Suprapubic skin (tissue), 4 donors: ENCODE results near the gene NPDC1.

Experiments used
- EP300 ChIP-seq: sonication (generic); formaldehyde crosslinking; IDR thresholded peaks from one replicate; pipeline ENCODE4 v1.6.1; 2017; ENCODE audit warnings: antibody characterized with exemption
- POLR2A ChIP-seq, 2 donors: fragments of 450-650 bp; IDR thresholded peaks; one replicate each; pipeline ENCODE4 v1.6.1; 2017; ENCODE audit warnings: antibody characterized with exemption in 2 of 2, mild to moderate bottlenecking in 2 of 2, moderate library complexity in 2 of 2
- POLR2AphosphoS5 ChIP-seq, 3 donors: sonication (generic); formaldehyde crosslinking; IDR thresholded peaks; one replicate each; pipeline ENCODE4 v1.6.1; 2017; ENCODE audit warnings: antibody characterized with exemption in 3 of 3
- TF ChIP-seq, protein P1 (sequence below), 2 donors: fragments of 200-600 bp in 1 of 2; fragments of 450-650 bp in 1 of 2; sonication (generic) in 1 of 2; IDR thresholded peaks; one replicate each; pipeline ENCODE4 v1.5.1; 2016 to 2019; ENCODE audit warnings: antibody characterized with exemption in 2 of 2, mild to moderate bottlenecking in 1 of 2, moderate library complexity in 1 of 2

GRCh38 chr9:136994888-136995230 is 51.1 kb downstream of the NPDC1 start:
- TF ChIP-seq, protein P1, sequence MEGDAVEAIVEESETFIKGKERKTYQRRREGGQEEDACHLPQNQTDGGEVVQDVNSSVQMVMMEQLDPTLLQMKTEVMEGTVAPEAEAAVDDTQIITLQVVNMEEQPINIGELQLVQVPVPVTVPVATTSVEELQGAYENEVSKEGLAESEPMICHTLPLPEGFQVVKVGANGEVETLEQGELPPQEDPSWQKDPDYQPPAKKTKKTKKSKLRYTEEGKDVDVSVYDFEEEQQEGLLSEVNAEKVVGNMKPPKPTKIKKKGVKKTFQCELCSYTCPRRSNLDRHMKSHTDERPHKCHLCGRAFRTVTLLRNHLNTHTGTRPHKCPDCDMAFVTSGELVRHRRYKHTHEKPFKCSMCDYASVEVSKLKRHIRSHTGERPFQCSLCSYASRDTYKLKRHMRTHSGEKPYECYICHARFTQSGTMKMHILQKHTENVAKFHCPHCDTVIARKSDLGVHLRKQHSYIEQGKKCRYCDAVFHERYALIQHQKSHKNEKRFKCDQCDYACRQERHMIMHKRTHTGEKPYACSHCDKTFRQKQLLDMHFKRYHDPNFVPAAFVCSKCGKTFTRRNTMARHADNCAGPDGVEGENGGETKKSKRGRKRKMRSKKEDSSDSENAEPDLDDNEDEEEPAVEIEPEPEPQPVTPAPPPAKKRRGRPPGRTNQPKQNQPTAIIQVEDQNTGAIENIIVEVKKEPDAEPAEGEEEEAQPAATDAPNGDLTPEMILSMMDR (IDR thresholded peaks at IDR 0.05): no peak
- TF ChIP-seq EP300: no peak
- TF ChIP-seq POLR2A (IDR thresholded peaks at IDR 0.05): no peak
- no peak for TF ChIP-seq POLR2AphosphoS5 (IDR thresholded peaks at IDR 0.05)
